Activated B cell treated with CpG ODN at 0.5 μM for 24 hours (primary cell): Measurements from ENCODE around the gene ERICH2. TPM values are rescaled to one million over a fixed set of nuclear protein-coding genes. Genes with fewer than 3 reads are reported as not detected.

Experiments used
- ATAC-seq: fragments of 200-7000 bp; cut with Tn5 transposase; one replicate; pipeline ENCODE4 v1.10.0; 2021; ENCODE audit warnings: low read depth, mild to moderate bottlenecking, moderate library complexity
- CTCF ChIA-PET: fragments of 350-600 bp; sonication (Branson Sonifier 250); formaldehyde crosslinking; loops from one replicate; lab custom pipeline; 2021; ENCODE audit warnings: antibody characterized with exemption; lab: Charles Lee
- POLR2A ChIA-PET: fragments of 350-600 bp; sonication (Branson Sonifier 250); formaldehyde crosslinking; loops from one replicate; lab custom pipeline; 2021; ENCODE audit warnings: antibody characterized with exemption; lab: Charles Lee
- DNase-seq: peaks from one replicate; pipeline ENCODE4 v3.0.0; 2022
- H3K27ac Mint-ChIP-seq: one replicate; pipeline ENCODE4 v1.8.0; 2020; ENCODE audit warnings: mixed read lengths
- H3K27me3 Mint-ChIP-seq: one replicate; pipeline ENCODE4 v1.8.0; 2021; ENCODE audit warnings: mixed read lengths
- H3K36me3 Mint-ChIP-seq: one replicate; pipeline ENCODE4 v1.8.0; 2021; ENCODE audit warnings: low read depth, mixed read lengths
- H3K4me1 Mint-ChIP-seq: one replicate; pipeline ENCODE4 v1.8.0; 2021; ENCODE audit warnings: mixed read lengths
- H3K4me3 Mint-ChIP-seq: one replicate; pipeline ENCODE4 v1.8.0; 2020; ENCODE audit warnings: mild to moderate bottlenecking, mixed read lengths
- H3K9me3 Mint-ChIP-seq: one replicate; pipeline ENCODE4 v1.8.0; 2020; ENCODE audit warnings: mixed read lengths
- intact Hi-C: fragments of 100-400 bp; cut with micrococcal nuclease; formaldehyde crosslinking; loops from one replicate; pipeline ENCODE4 v1.15.1; 2024
- total RNA-seq: library from RNA; stranded (reverse); gene quantifications from 2 replicates; pipeline ENCODE4 v1.2.3, GENCODE V29; 2022
- TF ChIP-seq, protein P1 (sequence below): fragments of 200-600 bp; IDR thresholded peaks from one replicate; pipeline ENCODE4 v1.8.0; 2022; ENCODE audit warnings: antibody characterized with exemption, mild to moderate bottlenecking

Gene ERICH2
- total RNA-seq, 1 donor from 2014 or later = not detected

DNA sequence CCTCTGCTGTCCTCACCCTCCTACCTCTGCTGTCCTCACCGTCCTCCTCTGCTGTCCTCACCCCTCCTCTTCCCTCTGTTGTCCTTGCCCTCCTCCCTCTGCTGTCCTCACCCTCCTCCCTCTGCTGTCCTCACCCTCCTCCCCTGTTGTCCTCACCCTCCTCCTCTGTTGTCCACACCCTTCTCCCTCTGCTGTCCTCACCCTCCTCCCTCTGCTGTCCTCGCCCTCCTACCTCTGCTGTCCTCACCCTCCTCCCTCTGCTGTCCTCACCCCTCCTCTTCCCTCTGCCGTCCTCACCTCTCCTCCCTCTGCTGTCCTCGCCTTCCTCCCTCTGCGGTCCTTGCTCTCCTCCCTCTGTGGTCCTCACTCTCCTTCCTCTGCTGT, 58.3 kb downstream of the ERICH2 start:
- Mint-ChIP-seq H3K4me3 (no peak overlapping the region), H3K36me3 (no peaks in the 10 kb centered on the region), H3K27me3 (peaks cover 59% of the 10 kb centered on the region), H3K4me1 (peaks cover 5% of the 10 kb centered on the region), H3K27ac (no peak overlapping the region), H3K9me3 (no peaks in the 10 kb centered on the region)
- CTCF ChIA-PET = no interaction called here
- TF ChIP-seq, protein P1, sequence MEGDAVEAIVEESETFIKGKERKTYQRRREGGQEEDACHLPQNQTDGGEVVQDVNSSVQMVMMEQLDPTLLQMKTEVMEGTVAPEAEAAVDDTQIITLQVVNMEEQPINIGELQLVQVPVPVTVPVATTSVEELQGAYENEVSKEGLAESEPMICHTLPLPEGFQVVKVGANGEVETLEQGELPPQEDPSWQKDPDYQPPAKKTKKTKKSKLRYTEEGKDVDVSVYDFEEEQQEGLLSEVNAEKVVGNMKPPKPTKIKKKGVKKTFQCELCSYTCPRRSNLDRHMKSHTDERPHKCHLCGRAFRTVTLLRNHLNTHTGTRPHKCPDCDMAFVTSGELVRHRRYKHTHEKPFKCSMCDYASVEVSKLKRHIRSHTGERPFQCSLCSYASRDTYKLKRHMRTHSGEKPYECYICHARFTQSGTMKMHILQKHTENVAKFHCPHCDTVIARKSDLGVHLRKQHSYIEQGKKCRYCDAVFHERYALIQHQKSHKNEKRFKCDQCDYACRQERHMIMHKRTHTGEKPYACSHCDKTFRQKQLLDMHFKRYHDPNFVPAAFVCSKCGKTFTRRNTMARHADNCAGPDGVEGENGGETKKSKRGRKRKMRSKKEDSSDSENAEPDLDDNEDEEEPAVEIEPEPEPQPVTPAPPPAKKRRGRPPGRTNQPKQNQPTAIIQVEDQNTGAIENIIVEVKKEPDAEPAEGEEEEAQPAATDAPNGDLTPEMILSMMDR = no peak
- POLR2A ChIA-PET = no interaction called here
- intact Hi-C loops = no loop called here
- no peak for DNase-seq
- no peak for ATAC-seq

DNA sequence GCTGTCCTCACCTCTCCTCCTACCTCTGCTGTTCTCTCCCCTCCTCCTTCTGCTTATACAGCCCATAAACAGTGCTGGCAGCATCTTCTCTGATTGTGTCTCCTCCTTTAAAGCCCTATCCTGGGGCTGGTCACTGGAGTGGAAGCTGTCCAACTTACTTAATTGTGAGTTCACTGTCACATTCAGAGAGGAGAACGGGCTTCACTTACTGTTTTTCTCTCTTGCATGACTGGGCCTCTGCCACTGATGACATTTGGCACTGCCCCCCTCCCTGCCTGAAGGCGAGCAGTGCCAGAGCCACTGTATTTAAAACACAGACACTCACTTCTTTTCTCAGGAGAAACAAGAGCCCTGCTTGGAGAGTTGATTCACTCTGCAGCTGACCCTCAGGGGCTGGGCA, 58.9 kb downstream of the ERICH2 start:
- Mint-ChIP-seq H3K4me3 (no peak overlapping the region), H3K9me3 (no peaks in the 10 kb centered on the region), H3K27me3 (peaks cover 61% of the 10 kb centered on the region), H3K36me3 (no peaks in the 10 kb centered on the region), H3K27ac (no peak overlapping the region), H3K4me1 (peaks cover 2% of the 10 kb centered on the region)
- POLR2A ChIA-PET = no interaction called here
- no peak for ATAC-seq
- CTCF ChIA-PET = no interaction called here
- intact Hi-C loops = no loop called here
- TF ChIP-seq, protein P1 = no peak
- DNase-seq = no peak

DNA sequence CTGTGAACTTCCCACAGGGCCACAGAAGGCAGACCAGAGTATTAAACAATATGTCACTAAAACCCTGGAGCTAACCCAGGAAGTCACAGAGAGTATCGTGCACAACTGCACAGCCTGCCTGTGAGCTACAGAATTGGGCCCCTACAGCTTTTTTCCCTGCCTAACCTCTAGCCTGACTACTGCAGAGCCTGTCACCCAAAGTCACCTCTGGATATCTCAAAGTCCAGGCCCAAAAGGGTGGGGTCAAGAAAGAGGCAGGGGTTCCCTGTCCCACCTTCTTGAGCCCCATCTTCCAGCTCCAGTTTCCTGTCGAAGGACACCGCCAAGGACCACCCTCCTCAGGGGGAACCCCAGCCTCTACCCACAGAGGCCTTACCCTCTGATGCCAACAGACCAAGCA, 60.0 kb downstream of the ERICH2 start:
- H3K36me3 Mint-ChIP-seq = no peaks in the 10 kb centered on the region
- H3K4me3 Mint-ChIP-seq = no peak overlapping the region
- CTCF ChIA-PET = no interaction called here
- H3K27ac Mint-ChIP-seq = no peak overlapping the region
- no peaks in the 10 kb centered on the region for H3K9me3 Mint-ChIP-seq
- no peaks in the 10 kb centered on the region for H3K4me1 Mint-ChIP-seq
- DNase-seq = no peak
- intact Hi-C loops = no loop called here
- TF ChIP-seq, protein P1 = no peak
- H3K27me3 Mint-ChIP-seq = peaks cover 54% of the 10 kb centered on the region
- POLR2A ChIA-PET = no interaction called here
- ATAC-seq = no peak

DNA sequence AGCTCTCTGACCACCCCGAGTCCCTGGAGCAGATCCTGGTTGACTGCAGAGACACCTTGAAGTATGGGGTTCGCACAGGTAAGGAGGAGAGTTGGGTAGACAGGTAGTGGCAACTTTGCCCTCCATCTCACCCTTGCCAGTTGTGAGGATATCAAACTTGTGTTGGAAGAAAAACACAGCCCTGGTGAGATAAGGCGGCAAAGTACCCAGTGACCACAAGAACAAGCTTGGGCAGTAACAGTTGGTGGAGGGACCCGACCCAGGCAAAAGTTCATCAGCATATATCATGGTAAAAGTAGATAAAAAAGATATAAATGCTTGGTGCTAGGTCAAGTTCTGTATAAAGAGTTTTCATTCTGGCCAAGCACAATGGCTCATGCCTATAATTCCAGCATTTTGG, 60.9 kb downstream of the ERICH2 start:
- CTCF ChIA-PET = no interaction called here
- no peak for DNase-seq
- TF ChIP-seq, protein P1 = no peak
- Mint-ChIP-seq H3K4me3 (no peak overlapping the region), H3K4me1 (no peaks in the 10 kb centered on the region), H3K36me3 (no peaks in the 10 kb centered on the region), H3K9me3 (no peaks in the 10 kb centered on the region), H3K27me3 (peaks cover 48% of the 10 kb centered on the region), H3K27ac (no peak overlapping the region)
- no peak for ATAC-seq
- intact Hi-C loops = no loop called here
- POLR2A ChIA-PET = no interaction called here

DNA sequence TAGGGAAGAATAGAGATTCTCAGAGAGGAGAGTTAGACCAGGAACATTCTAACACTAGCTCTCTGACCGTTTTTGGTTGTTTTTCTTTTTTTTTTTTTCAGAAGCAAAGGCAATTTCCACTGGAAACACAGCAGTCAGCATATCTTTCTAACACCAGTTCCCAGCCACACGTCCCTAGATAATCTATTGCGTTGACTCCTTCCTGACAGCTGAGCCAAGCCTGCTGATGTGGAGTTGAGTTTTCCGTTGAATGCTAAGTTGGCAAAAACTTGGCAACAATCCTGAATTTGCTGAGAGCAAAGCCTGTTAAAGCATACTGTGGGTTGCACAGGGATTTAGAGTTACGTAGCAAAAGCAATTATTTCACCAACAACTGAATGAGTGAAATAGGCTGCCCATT, 65.8 kb downstream of the ERICH2 start:
- TF ChIP-seq, protein P1 = no peak
- Mint-ChIP-seq H3K4me1 (no peaks in the 10 kb centered on the region), H3K27me3 (peaks cover 23% of the 10 kb centered on the region), H3K36me3 (no peaks in the 10 kb centered on the region), H3K27ac (no peak overlapping the region), H3K4me3 (no peak overlapping the region), H3K9me3 (no peaks in the 10 kb centered on the region)
- no peak for DNase-seq
- intact Hi-C loops = no loop called here
- no peak for ATAC-seq
- POLR2A ChIA-PET = no interaction called here
- CTCF ChIA-PET = no interaction called here
